ENCODE results near the gene BROX. TPM values are rescaled to one million over a fixed set of nuclear protein-coding genes. Genes with fewer than 3 reads are reported as not detected.

Gene BROX
- polyA plus RNA-seq, 1 donor (not counting 4 experiments of a cell fraction or from before 2014, with no cell fraction given) = 9.6 TPM

DNA sequence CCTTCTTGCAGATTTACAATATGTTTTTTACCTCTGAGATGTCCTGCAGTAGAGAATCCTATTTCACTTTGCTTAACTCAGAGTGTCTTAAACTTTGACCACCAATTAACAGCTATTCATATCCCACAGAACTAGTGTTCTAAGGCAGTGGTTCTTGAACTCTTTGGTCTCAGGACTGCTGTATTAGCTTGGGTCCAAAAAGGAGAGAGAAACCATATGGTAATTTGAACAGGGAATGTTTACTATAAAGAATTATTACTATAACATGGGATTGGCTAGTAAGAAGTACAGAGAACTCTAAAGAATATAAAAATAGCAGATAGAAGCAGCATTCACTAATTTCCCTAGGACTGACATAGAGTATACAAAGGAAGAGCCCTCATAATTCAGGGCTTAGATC is 56.2 kb downstream of the BROX start:
- H3K9me1 ChIP-seq (ENCODE audit: control insufficient read depth, extremely low read depth, insufficient read depth, low read length) = no peaks in the 10 kb centered on the region
- no peaks in the 10 kb centered on the region for H4K20me1 ChIP-seq (ENCODE audit: control insufficient read depth, extremely low read depth, insufficient read depth, low read length)
- DNase-seq (ENCODE audit: low read depth, low spot score) (no peak), FAIRE-seq (no peak)
- no peak overlapping the region for H3K4me2 ChIP-seq (ENCODE audit: control insufficient read depth, extremely low read depth, insufficient read depth, low read depth, low read length)
- no peak for TF ChIP-seq EZH2 (IDR thresholded peaks at IDR 0.05; ENCODE audit: low read length)
- TF ChIP-seq, protein P1, sequence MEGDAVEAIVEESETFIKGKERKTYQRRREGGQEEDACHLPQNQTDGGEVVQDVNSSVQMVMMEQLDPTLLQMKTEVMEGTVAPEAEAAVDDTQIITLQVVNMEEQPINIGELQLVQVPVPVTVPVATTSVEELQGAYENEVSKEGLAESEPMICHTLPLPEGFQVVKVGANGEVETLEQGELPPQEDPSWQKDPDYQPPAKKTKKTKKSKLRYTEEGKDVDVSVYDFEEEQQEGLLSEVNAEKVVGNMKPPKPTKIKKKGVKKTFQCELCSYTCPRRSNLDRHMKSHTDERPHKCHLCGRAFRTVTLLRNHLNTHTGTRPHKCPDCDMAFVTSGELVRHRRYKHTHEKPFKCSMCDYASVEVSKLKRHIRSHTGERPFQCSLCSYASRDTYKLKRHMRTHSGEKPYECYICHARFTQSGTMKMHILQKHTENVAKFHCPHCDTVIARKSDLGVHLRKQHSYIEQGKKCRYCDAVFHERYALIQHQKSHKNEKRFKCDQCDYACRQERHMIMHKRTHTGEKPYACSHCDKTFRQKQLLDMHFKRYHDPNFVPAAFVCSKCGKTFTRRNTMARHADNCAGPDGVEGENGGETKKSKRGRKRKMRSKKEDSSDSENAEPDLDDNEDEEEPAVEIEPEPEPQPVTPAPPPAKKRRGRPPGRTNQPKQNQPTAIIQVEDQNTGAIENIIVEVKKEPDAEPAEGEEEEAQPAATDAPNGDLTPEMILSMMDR (optimal IDR thresholded peaks at IDR 0.05 in 1 of 3, IDR thresholded peaks at IDR 0.05 in 1 of 3, conservative IDR thresholded peaks at IDR 0.05 in 1 of 3; ENCODE audit: extremely low read depth in 1 of 3, insufficient read depth in 2 of 3, low read length in 3 of 3) = no peak
- no peak overlapping the region for H3K27ac ChIP-seq (ENCODE audit: control insufficient read depth, insufficient read depth, low read length)
- H3K9ac ChIP-seq (ENCODE audit: control insufficient read depth, extremely low read depth, insufficient read depth, low read length) = no peak overlapping the region
- dilution Hi-C loops (cut with MboI; ENCODE audit: extremely low pct_ligation_motif_present, low sequenced_read_pairs) = no loop called here
- H3K4me1 ChIP-seq (ENCODE audit: control insufficient read depth, extremely low read depth, insufficient read depth, low read length) = no peaks in the 10 kb centered on the region
- H3K4me3 ChIP-seq (ENCODE audit: control insufficient read depth in 2 of 3, extremely low read depth in 1 of 3, insufficient read depth in 2 of 3, low read depth in 1 of 3, low read length in 3 of 3) = no peak overlapping the region
- H3K27me3 ChIP-seq (ENCODE audit: control insufficient read depth, extremely low read depth, insufficient read depth, low read length) = no peaks in the 10 kb centered on the region
- no peaks in the 10 kb centered on the region for H3K79me2 ChIP-seq (ENCODE audit: control insufficient read depth, insufficient read depth, low read length)
- H3K36me3 ChIP-seq (ENCODE audit: control insufficient read depth in 2 of 2, extremely low read depth in 1 of 2, insufficient read depth in 2 of 2, low read length in 2 of 2) = no peaks in the 10 kb centered on the region
- H3K9me3 ChIP-seq (ENCODE audit: control insufficient read depth, low read depth, low read length) = no peaks in the 10 kb centered on the region
- H2AFZ ChIP-seq (ENCODE audit: control insufficient read depth, low read length) = no peak overlapping the region

DNA sequence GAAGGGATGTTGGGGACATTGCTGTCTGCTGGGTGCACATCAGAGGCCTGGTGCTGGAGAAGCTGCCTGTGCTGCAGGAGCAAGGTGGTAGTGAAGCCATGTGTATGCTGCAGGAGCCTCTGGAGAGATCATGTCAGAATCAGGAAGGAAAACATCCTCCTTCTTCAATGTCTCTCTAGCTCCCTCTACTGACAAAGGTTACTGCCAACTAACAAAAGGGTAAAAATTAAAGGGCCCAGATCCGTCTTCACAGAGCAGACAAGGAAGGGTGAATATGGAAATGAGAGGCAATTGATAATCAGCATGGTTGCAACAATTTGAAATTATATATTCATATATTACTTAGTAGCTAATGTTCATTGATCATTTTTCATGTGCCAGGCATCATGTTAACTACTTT is 56.8 kb downstream of the BROX start:
- Histone ChIP-seq H3K9me1 (ENCODE audit: control insufficient read depth, extremely low read depth, insufficient read depth, low read length) (no peaks in the 10 kb centered on the region), H3K4me1 (ENCODE audit: control insufficient read depth, extremely low read depth, insufficient read depth, low read length) (no peaks in the 10 kb centered on the region), H2AFZ (ENCODE audit: control insufficient read depth, low read length) (no peak overlapping the region), H3K36me3 (ENCODE audit: control insufficient read depth in 2 of 2, extremely low read depth in 1 of 2, insufficient read depth in 2 of 2, low read length in 2 of 2) (no peaks in the 10 kb centered on the region), H3K27me3 (ENCODE audit: control insufficient read depth, extremely low read depth, insufficient read depth, low read length) (no peaks in the 10 kb centered on the region), H3K9me3 (ENCODE audit: control insufficient read depth, low read depth, low read length) (no peaks in the 10 kb centered on the region), H3K4me3 (ENCODE audit: control insufficient read depth in 2 of 3, extremely low read depth in 1 of 3, insufficient read depth in 2 of 3, low read depth in 1 of 3, low read length in 3 of 3) (no peak overlapping the region), H4K20me1 (ENCODE audit: control insufficient read depth, extremely low read depth, insufficient read depth, low read length) (no peaks in the 10 kb centered on the region), H3K4me2 (ENCODE audit: control insufficient read depth, extremely low read depth, insufficient read depth, low read depth, low read length) (no peak overlapping the region), H3K27ac (ENCODE audit: control insufficient read depth, insufficient read depth, low read length) (no peak overlapping the region), H3K9ac (ENCODE audit: control insufficient read depth, extremely low read depth, insufficient read depth, low read length) (no peak overlapping the region), H3K79me2 (ENCODE audit: control insufficient read depth, insufficient read depth, low read length) (no peaks in the 10 kb centered on the region)
- dilution Hi-C loops (cut with MboI; ENCODE audit: extremely low pct_ligation_motif_present, low sequenced_read_pairs) = no loop called here
- no peak for TF ChIP-seq EZH2 (IDR thresholded peaks at IDR 0.05; ENCODE audit: low read length)
- TF ChIP-seq, protein P1 (optimal IDR thresholded peaks at IDR 0.05 in 1 of 3, IDR thresholded peaks at IDR 0.05 in 1 of 3, conservative IDR thresholded peaks at IDR 0.05 in 1 of 3; ENCODE audit: extremely low read depth in 1 of 3, insufficient read depth in 2 of 3, low read length in 3 of 3) = peak in 2 of 3 experiments; percentile 3 to 15
- FAIRE-seq (no peak), DNase-seq (ENCODE audit: low read depth, low spot score) (no peak)

Measured in keratinocyte (primary cell).